Measurements from ENCODE around the gene OSBPL10.

The OSBPL10 gene

DNA sequence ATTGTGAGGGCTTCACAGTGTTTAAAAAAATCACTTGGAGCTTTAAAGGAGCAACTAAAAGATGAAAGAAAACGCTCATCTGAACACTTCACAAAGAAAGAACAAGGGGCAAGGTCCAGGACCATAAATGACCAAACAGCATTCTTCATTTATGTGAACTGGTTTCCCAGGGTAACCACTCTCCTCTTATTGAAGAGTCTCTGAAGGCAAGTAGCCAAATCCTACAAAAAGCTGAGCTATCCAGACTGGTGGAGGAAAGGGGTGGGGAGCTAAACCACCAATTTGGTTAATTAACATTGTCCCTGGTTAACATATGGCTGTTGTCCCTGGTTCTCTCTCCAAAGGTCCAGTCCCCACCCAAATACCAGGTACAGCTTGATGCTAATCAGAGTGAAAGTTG, 58.1 kb downstream of the OSBPL10 start:
- no peak for DNase-seq (ENCODE audit: low read depth)

- no peak for DNase-seq (ENCODE audit: low read depth)
These were observed 59.2 kb downstream of the OSBPL10 start for GRCh38 chr3:31921837-31922236.

- DNase-seq (ENCODE audit: low read depth): no peak
These were observed 60.8 kb downstream of the OSBPL10 start for GRCh38 chr3:31920310-31920709.

DNA sequence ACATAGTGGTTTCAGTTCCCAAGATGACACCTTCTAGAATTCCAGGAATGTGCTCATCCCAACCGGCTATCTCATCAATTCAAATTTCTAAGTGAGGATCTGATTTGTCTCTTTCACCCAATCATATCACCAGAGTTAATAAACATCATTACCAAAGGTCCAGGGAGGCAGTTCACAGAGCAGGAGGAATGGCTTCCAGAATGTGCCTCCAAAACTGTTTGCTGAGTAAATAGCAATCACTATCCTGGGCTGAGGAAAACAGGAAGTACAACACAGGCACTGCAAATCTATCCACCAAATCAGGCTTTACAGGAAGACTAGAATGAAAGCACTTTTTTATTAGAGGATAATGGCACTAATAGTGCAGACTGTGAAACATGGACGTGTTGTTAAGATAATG, 61.5 kb downstream of the OSBPL10 start:
- no peak for DNase-seq (ENCODE audit: low read depth)

GRCh38 chr3:31918179-31919150, 62.6 kb downstream of the OSBPL10 start:
- no peak for DNase-seq (ENCODE audit: low read depth)

DNA sequence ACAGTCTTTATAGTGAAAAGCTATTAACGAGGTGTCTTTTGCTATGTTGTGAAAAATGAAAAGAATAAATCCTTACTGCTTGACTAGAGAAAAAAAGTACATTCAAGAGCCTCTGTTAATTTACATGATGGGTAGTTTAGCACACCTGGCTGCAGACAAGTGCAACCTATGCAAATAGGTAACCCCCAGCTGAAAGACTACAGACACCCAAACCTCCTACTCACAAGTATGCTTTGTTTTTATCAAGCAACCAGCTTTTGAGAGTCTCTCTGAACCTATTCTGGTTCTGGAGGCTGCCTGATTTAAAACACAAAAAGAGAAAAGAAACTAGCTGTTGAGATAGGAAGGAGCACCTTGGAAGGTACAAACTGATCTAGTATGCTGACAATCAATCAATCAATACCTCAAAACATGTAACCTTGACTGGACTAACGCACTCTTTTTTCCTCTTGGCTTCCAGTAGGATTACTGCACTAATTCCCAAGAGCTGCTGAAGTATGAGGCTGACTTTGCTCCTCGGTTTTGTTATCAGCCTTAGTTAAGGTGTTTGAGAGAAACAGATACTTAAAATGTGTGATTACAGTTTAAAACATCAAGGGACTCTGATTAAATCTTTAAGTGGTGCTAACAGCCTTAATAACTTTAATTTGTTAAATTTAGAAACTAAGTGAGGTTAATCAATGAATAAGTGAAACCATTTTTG, 63.6 kb downstream of the OSBPL10 start:
- DNase-seq (ENCODE audit: low read depth): no peak

DNA sequence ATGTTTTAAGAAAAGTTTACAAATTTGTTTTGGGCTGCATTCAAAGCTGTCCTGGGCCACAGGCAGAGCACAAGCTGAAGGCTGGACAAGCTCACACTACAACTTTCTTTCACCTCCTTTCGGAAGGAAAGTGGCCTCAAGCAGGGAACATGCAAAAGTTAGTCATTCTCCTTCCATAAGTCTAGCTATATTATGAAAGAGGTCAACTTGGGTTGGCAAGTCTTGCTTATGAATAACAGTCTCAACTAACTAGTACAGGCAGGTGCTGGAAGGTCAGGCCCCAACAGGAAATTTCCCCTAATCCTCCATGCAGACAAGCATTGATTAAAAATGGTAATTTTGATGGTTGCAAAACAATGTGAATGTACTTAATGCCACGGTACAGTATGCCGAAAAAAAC, 69.4 kb downstream of the OSBPL10 start:
- no peak for DNase-seq (ENCODE audit: low read depth)

DNA sequence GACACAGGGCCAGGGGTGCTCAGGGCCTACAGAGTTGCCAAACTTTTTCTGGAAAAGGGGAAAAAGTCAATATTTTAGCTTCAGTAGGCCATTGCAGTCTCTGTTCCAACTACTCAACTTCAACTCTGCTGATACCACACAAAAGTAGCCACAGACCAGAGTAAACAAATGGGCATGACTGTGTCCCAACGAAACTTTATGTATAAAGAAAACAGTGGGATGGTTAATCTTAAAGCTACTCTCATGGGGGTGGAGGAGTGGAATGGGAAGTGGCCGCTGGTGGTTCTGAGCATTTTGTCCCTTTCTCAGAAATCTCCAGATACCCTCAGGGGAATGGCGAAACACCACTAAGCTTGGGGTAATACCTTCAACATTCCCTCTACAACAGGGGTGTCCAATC, 69.9 kb downstream of the OSBPL10 start:
- DNase-seq (ENCODE audit: low read depth): no peak

DNA sequence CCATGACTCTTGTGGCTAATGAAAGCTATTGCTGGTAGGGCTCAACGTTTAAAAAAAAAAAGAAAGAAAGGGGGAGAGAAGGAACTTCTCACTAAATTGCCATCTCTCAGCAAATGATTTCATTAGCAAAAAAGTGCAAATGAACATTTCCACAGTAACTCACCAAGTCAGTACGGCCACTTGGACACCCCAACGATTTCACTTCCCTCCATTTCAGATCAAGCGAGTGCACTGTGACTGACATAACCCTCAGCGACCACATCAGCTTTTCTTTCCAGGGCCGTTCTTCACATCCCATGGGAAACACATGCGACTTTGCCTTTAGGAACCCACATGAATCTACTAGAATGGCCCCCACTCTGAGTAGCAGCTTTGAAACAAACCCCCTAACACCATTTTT, 71.6 kb downstream of the OSBPL10 start:
- DNase-seq (ENCODE audit: low read depth): no peak

- no peak for DNase-seq (ENCODE audit: low read depth)
These were observed 72.5 kb downstream of the OSBPL10 start for GRCh38 chr3:31908391-31909097.

GRCh38 chr3:31906182-31906581, 74.9 kb downstream of the OSBPL10 start:
- DNase-seq (ENCODE audit: low read depth): no peak

- DNase-seq (ENCODE audit: low read depth): no peak
These were observed 77.2 kb downstream of the OSBPL10 start for GRCh38 chr3:31903686-31904431.

DNA sequence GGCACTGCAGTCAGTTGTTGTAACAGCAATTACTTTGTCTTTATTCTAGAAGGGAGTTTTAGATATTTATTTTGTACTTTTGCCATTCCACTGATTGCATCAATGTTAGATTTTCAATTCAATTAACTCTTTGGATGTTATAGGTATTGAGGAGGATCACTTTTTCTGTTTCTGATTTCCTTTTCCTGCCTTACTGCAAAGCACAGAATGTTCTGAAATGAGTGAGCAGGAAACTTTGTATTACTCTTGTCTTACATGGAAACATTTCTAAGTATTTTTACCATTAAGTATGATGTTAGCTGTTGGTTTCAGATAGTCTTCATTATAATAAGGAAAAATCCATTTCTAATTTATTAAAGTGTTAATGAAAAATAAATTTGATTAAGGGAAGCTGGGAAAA, 80.5 kb downstream of the OSBPL10 start:
- no peak for DNase-seq (ENCODE audit: low read depth)

DNA sequence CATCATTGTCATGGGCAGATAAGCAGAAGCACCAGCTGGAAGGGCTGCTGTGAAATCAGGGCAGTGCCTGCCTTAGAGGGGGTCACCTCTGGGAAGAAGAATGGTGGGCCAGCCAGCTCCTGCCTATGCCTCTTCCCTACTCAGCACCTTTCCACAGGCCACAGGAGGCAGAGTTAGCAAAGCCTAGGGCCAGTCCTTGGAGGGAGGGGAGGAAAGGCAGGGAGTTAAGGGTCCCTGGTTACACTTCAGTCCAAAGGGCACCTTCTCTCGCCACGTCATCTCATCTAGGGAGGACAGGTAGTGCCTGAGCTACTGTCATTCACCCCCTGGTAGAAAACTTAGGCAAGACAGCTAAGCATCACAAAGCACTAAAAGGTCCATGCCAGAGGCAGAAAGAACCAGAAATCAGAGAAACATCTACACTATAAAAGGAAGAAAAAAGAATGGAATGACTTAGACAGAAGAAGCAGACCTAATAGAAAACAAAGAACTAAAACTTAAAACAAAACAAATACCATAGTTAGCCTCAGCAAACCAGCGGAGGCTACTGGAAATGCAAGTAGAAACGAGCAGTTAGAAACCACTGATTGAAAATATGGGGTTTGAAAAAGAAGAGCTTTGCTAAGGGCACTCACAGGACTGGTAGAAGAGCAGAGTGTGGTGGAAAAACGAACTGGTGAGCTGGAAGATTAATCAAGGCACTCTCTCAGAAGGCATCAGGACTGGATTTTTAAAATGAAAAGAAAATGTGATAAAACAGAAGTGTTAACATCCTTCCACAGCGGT, 84.2 kb downstream of the OSBPL10 start:
- DNase-seq (ENCODE audit: low read depth): no peak

DNA sequence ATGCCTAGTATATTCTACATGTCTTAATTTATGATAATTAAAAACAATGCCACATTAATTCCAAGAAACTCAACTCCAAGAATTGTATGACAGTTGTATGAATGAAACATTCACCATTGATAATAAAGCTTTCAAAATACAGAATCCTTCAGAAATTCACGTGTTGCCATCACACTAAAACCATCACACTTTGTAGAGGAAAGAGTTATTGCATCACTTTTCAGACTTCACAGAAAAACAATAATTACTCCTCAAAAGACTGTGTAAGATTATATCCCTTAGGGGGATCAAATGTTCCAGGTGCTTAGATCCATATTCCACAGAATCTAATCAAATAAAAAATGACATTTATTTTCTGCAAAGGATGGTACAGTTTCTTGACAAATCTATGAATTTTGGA, 85.0 kb downstream of the OSBPL10 start:
- no peak for DNase-seq (ENCODE audit: low read depth)

- no peak for DNase-seq (ENCODE audit: low read depth)
These were observed 85.6 kb downstream of the OSBPL10 start for GRCh38 chr3:31895471-31895870.

DNA sequence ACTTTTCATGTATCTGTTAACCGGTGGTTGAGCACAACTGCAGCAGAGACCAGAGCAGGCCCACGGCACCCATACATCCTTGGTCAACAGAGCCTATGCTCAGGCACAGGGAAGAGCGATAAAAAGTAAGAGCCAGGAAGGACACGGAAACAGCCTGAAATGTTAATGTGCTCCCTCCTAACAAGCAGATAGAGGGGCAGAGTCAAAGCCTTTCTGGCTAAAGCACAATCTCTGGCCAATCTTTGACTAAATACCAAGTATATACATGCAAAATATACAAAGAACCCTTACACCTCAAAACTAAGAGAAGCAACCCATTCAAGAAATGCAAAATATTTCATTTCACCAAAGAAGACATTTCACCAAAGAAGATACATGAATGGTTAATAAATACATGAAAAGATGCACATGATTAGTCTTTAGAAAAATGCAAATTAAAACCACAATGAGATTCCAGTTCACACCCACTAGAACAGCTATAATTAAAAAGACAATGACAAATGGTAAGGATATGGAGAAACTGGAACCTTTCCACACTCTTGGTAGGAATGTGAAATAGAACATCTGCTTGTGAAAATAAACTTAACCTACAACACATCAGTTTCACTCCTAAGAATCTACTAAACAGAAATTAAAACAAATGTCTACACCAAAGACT, 88.0 kb downstream of the OSBPL10 start:
- no peak for DNase-seq (ENCODE audit: low read depth)

GRCh38 chr3:31892500-31892899, 88.6 kb downstream of the OSBPL10 start:
- no peak for DNase-seq (ENCODE audit: low read depth)

GRCh38 chr3:31891876-31892455, 89.1 kb downstream of the OSBPL10 start:
- DNase-seq (ENCODE audit: low read depth): no peak
